ENCODE results near the gene MARS1.

The MARS1 gene

GRCh38 chr12:57471661-57472060, 16.2 kb upstream of the MARS1 start:
- H3K9me3 ChIP-seq (ENCODE audit: severe bottlenecking) = no peaks in the 10 kb centered on the region
- no peak for ATAC-seq (ENCODE audit: low read depth)
- no peak for DNase-seq (ENCODE audit: low spot score)
- H3K4me3 ChIP-seq (ENCODE audit: severe bottlenecking) = no peak overlapping the region
- H3K27me3 ChIP-seq (ENCODE audit: insufficient read depth, poor library complexity, severe bottlenecking) = peaks cover 50% of the 10 kb centered on the region
- H3K36me3 ChIP-seq (ENCODE audit: low read depth) = no peaks in the 10 kb centered on the region
- no peak for TF ChIP-seq CTCF (IDR thresholded peaks at IDR 0.05; ENCODE audit: poor library complexity, severe bottlenecking)
- no peaks in the 10 kb centered on the region for H3K4me1 ChIP-seq (ENCODE audit: insufficient read depth, poor library complexity, severe bottlenecking)
- no peak overlapping the region for H3K27ac ChIP-seq (ENCODE audit: poor library complexity, severe bottlenecking)

- Histone ChIP-seq H3K27me3 (ENCODE audit: insufficient read depth, poor library complexity, severe bottlenecking) (peaks cover 49% of the 10 kb centered on the region), H3K36me3 (ENCODE audit: low read depth) (no peaks in the 10 kb centered on the region)
- DNase-seq (ENCODE audit: low spot score) = no peak
Measured at GRCh38 chr12:57472391-57472790, 15.5 kb upstream of the MARS1 start.

GRCh38 chr12:57473392-57473791, 14.5 kb upstream of the MARS1 start:
- no peaks in the 10 kb centered on the region for H3K9me3 ChIP-seq (ENCODE audit: severe bottlenecking)
- ATAC-seq (ENCODE audit: low read depth) (no peak), DNase-seq (ENCODE audit: low spot score) (no peak)
- TF ChIP-seq CTCF (IDR thresholded peaks at IDR 0.05; ENCODE audit: poor library complexity, severe bottlenecking) = no peak
- no peak overlapping the region for H3K27ac ChIP-seq (ENCODE audit: poor library complexity, severe bottlenecking)
- H3K36me3 ChIP-seq (ENCODE audit: low read depth) = no peaks in the 10 kb centered on the region
- H3K4me3 ChIP-seq (ENCODE audit: severe bottlenecking) = no peak overlapping the region
- H3K4me1 ChIP-seq (ENCODE audit: insufficient read depth, poor library complexity, severe bottlenecking) = no peaks in the 10 kb centered on the region
- H3K27me3 ChIP-seq (ENCODE audit: insufficient read depth, poor library complexity, severe bottlenecking) = peaks cover 47% of the 10 kb centered on the region

More at GRCh38 chr12:57472391-57472790, 15.5 kb upstream of the MARS1 start:
- Histone ChIP-seq H3K9me3 (ENCODE audit: severe bottlenecking) (no peaks in the 10 kb centered on the region), H3K4me1 (ENCODE audit: insufficient read depth, poor library complexity, severe bottlenecking) (no peaks in the 10 kb centered on the region), H3K4me3 (ENCODE audit: severe bottlenecking) (no peak overlapping the region), H3K27ac (ENCODE audit: poor library complexity, severe bottlenecking) (no peak overlapping the region)
- no peak for ATAC-seq (ENCODE audit: low read depth)
- no peak for TF ChIP-seq CTCF (IDR thresholded peaks at IDR 0.05; ENCODE audit: poor library complexity, severe bottlenecking)

- Histone ChIP-seq H3K27ac (ENCODE audit: poor library complexity, severe bottlenecking) (no peak overlapping the region), H3K36me3 (ENCODE audit: low read depth) (no peaks in the 10 kb centered on the region), H3K27me3 (ENCODE audit: insufficient read depth, poor library complexity, severe bottlenecking) (peaks cover 47% of the 10 kb centered on the region), H3K4me3 (ENCODE audit: severe bottlenecking) (no peak overlapping the region), H3K4me1 (ENCODE audit: insufficient read depth, poor library complexity, severe bottlenecking) (no peaks in the 10 kb centered on the region), H3K9me3 (ENCODE audit: severe bottlenecking) (no peaks in the 10 kb centered on the region)
- TF ChIP-seq CTCF (IDR thresholded peaks at IDR 0.05; ENCODE audit: poor library complexity, severe bottlenecking) = no peak
- no peak for DNase-seq (ENCODE audit: low spot score)
- ATAC-seq (ENCODE audit: low read depth) = no peak
Measured at GRCh38 chr12:57473886-57474285, 14.0 kb upstream of the MARS1 start.

- no peaks in the 10 kb centered on the region for H3K36me3 ChIP-seq (ENCODE audit: low read depth)
Measured at GRCh38 chr12:57474430-57474829, 13.4 kb upstream of the MARS1 start.

More at GRCh38 chr12:57474430-57474829, 13.4 kb upstream of the MARS1 start:
- Histone ChIP-seq H3K27me3 (ENCODE audit: insufficient read depth, poor library complexity, severe bottlenecking) (peaks cover 47% of the 10 kb centered on the region), H3K4me1 (ENCODE audit: insufficient read depth, poor library complexity, severe bottlenecking) (no peaks in the 10 kb centered on the region), H3K4me3 (ENCODE audit: severe bottlenecking) (no peak overlapping the region), H3K9me3 (ENCODE audit: severe bottlenecking) (no peaks in the 10 kb centered on the region), H3K27ac (ENCODE audit: poor library complexity, severe bottlenecking) (no peak overlapping the region)
- TF ChIP-seq CTCF (IDR thresholded peaks at IDR 0.05; ENCODE audit: poor library complexity, severe bottlenecking) = no peak
- DNase-seq (ENCODE audit: low spot score) = no peak
- no peak for ATAC-seq (ENCODE audit: low read depth)
